NCI-H510A (cell line): Measurements from ENCODE around the gene RNF217.
"Not testable (repeated sequence)": the region's sequence is repeated elsewhere in the genome, so short reads cannot be mapped to it uniquely, and the experiment has no call there.

Experiments used
- DNase-seq: peaks from one replicate; lab custom pipeline; 2025; lab: John Stamatoyannopoulos, UW

The RNF217 gene

GRCh38 chr6:125101128-125101527 lies 138.9 kb downstream of the RNF217 start:
- no peak for DNase-seq

- no peak for DNase-seq
Measured at GRCh38 chr6:125101631-125102030, 139.4 kb downstream of the RNF217 start.

- DNase-seq: no peak
Measured at GRCh38 chr6:125102411-125102810, 140.2 kb downstream of the RNF217 start.

GRCh38 chr6:125102891-125103290 lies 140.7 kb downstream of the RNF217 start:
- DNase-seq: no peak

GRCh38 chr6:125104425-125104824 lies 142.2 kb downstream of the RNF217 start:
- no peak for DNase-seq

- DNase-seq: no peak
Measured at GRCh38 chr6:125107048-125107447, 144.8 kb downstream of the RNF217 start.

- no peak for DNase-seq
Measured at GRCh38 chr6:125107896-125108295, 145.7 kb downstream of the RNF217 start.

- DNase-seq: no peak
Measured at GRCh38 chr6:125110056-125110455, 147.8 kb downstream of the RNF217 start.

GRCh38 chr6:125111219-125111983 lies 149.2 kb downstream of the RNF217 start:
- no peak for DNase-seq

- no peak for DNase-seq
Measured at GRCh38 chr6:125112934-125113333, 150.7 kb downstream of the RNF217 start.

GRCh38 chr6:125114248-125114858 lies 152.1 kb downstream of the RNF217 start:
- no peak for DNase-seq

GRCh38 chr6:125116170-125116569 lies 153.9 kb downstream of the RNF217 start:
- DNase-seq: no peak

- DNase-seq: no peak
Measured at GRCh38 chr6:125116710-125117109, 154.5 kb downstream of the RNF217 start.

- DNase-seq: no peak
Measured at GRCh38 chr6:125117818-125118217, 155.6 kb downstream of the RNF217 start.

- DNase-seq: no peak
Measured at GRCh38 chr6:125120054-125120590, 157.9 kb downstream of the RNF217 start.

GRCh38 chr6:125121894-125122293 lies 159.7 kb downstream of the RNF217 start:
- DNase-seq: no peak

- no peak for DNase-seq
Measured at GRCh38 chr6:125123051-125123450, 160.8 kb downstream of the RNF217 start.

- DNase-seq: no peak
Measured at GRCh38 chr6:125123468-125124048, 161.3 kb downstream of the RNF217 start.

- DNase-seq: no peak
Measured at GRCh38 chr6:125124049-125124669, 161.9 kb downstream of the RNF217 start.

GRCh38 chr6:125125856-125126255 lies 163.6 kb downstream of the RNF217 start:
- DNase-seq: not testable (repeated sequence)

- DNase-seq: no peak
Measured at GRCh38 chr6:125129354-125129753, 167.1 kb downstream of the RNF217 start.

- DNase-seq: no peak
Measured at GRCh38 chr6:125132058-125132457, 169.8 kb downstream of the RNF217 start.

- DNase-seq: no peak
Measured at GRCh38 chr6:125136378-125136777, 174.1 kb downstream of the RNF217 start.
